Fibroblast of mammary gland (primary cell): ENCODE measurements around the gene CAPN5.

Experiments
- DNase-seq: peaks from one replicate; pipeline ENCODE4 v3.0.0-alpha.2; 2010; ENCODE audit warnings: low read depth
- H3K4me3 ChIP-seq: 2 replicates; pipeline ENCODE4 v1.5.1; 2011; ENCODE audit warnings: low read depth, mild to moderate bottlenecking, low read length, moderate library complexity; ENCODE audit not compliant: control insufficient read depth
- CTCF ChIP-seq: conservative IDR thresholded peaks from 2 replicates; pipeline ENCODE4 v1.5.1; 2011; ENCODE audit warnings: low read depth, low read length, inconsistent platforms; ENCODE audit not compliant: control insufficient read depth, insufficient read depth

CAPN5 gene

GRCh38 chr11:77027275-77027674, 39.5 kb upstream of the CAPN5 start:
- peak; percentile 50 for DNase-seq
- TF ChIP-seq CTCF, result no peak
- H3K4me3 ChIP-seq, result no peak overlapping the region

GRCh38 chr11:77029829-77030228, 36.9 kb upstream of the CAPN5 start:
- TF ChIP-seq CTCF, result no peak
- H3K4me3 ChIP-seq, result no peak overlapping the region
- DNase-seq, result no peak

GRCh38 chr11:77030834-77031414, 35.8 kb upstream of the CAPN5 start:
- no peak for TF ChIP-seq CTCF
- H3K4me3 ChIP-seq, result no peak overlapping the region

GRCh38 chr11:77031599-77031998, 35.2 kb upstream of the CAPN5 start:
- TF ChIP-seq CTCF, result no peak
- no peak for DNase-seq
- H3K4me3 ChIP-seq, result no peak overlapping the region

More at GRCh38 chr11:77030834-77031414, 35.8 kb upstream of the CAPN5 start:
- DNase-seq, result no peak

DNA sequence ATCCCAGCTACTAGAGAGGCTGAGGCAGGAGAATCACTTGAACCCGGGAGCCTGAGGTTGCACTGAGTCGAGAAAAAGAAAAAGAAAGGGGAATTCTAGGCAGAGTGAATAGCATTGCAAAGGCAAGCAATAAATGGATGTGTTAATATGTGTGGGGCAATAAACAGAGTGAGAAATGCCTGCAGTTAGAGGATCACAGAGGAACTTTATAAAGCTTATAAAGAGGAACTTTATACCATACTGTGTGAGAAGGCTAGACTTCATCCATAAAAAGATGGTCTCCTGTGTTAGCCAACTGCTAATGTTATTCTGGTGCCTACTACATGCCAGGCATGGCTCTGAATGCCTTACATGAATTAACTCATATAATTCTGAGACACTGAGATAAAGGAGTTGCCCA, 31.7 kb upstream of the CAPN5 start:
- TF ChIP-seq CTCF, result no peak

DNA sequence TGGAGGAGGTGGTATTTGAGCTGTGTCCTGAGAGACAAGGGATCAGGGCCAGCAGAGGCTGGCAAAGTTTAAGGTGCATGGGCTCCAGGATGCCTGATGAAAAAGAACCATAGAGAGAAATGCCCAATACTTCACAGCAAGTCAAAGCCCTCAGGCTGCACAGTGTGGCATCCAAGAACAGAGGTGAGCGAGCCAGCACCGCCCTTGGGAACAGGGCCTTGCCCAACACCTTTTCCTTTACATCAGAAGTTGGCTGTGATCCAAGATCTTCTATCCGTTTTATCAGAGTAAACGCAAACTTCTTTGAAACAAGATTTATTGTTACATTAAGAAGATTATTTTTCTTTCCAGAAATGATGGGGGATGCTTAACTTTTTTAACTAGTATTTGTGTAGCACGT, 31.2 kb upstream of the CAPN5 start:
- no peak overlapping the region for H3K4me3 ChIP-seq
- TF ChIP-seq CTCF, result no peak
- no peak for DNase-seq

More for the DNA sequence above, 31.7 kb upstream of the CAPN5 start:
- H3K4me3 ChIP-seq, result no peak overlapping the region
- no peak for DNase-seq

DNA sequence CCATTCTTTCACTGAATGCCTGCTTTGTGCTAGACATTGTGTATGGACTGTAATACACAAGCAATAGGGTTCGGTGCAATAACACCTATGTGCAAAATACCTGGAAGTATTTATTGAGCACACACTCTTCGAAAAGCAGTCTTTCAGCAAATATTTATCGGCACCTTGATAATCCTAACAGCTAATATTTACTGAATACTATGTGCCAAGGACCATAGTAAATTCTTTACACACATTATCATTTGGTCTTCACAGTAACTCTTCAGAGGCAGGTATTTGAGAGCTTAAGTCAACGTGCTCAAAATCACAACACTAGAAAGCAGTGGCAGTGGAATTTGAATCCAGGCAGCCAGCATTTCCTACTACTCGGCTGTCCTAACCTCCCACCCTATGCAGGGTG, 30.4 kb upstream of the CAPN5 start:
- no peak for DNase-seq
- no peak overlapping the region for H3K4me3 ChIP-seq
- no peak for TF ChIP-seq CTCF
